DMS153 (cell line): ENCODE data around the gene PER2.
A peak's percentile ranks its signal among the peaks of the same experiment; 100 is the strongest.

Source experiments
- DNase-seq: peaks from one replicate; lab custom pipeline; 2025; lab: John Stamatoyannopoulos, UW

Gene PER2

GRCh38 chr2:238308177-238308576 is 19.8 kb upstream of the PER2 start:
- DNase-seq, result no peak

GRCh38 chr2:238306672-238306998 is 18.2 kb upstream of the PER2 start:
- no peak for DNase-seq

GRCh38 chr2:238305965-238306671 is 17.7 kb upstream of the PER2 start:
- no peak for DNase-seq

- no peak for DNase-seq
These were observed 16.9 kb upstream of the PER2 start for GRCh38 chr2:238305092-238305862.

GRCh38 chr2:238304116-238304515 is 15.7 kb upstream of the PER2 start:
- no peak for DNase-seq

- DNase-seq, result no peak
These were observed 14.3 kb upstream of the PER2 start for GRCh38 chr2:238302751-238303150.

GRCh38 chr2:238302087-238302486 is 13.7 kb upstream of the PER2 start:
- no peak for DNase-seq

GRCh38 chr2:238299803-238300202 is 11.4 kb upstream of the PER2 start:
- no peak for DNase-seq

GRCh38 chr2:238296638-238297457 is 8.4 kb upstream of the PER2 start:
- DNase-seq, result no peak

GRCh38 chr2:238295144-238296112 is 7.0 kb upstream of the PER2 start:
- DNase-seq, result no peak

GRCh38 chr2:238294393-238295143 is 6.2 kb upstream of the PER2 start:
- no peak for DNase-seq

- DNase-seq, result no peak
These were observed 5.6 kb upstream of the PER2 start for GRCh38 chr2:238294046-238294392.

- DNase-seq, result no peak
These were observed 3.3 kb upstream of the PER2 start for GRCh38 chr2:238291550-238292281.

GRCh38 chr2:238290715-238291549 is 2.5 kb upstream of the PER2 start:
- DNase-seq, result no peak

GRCh38 chr2:238290091-238290509 is 1.7 kb upstream of the PER2 start:
- DNase-seq, result peak; percentile 97

GRCh38 chr2:238289574-238289973 is 1.2 kb upstream of the PER2 start:
- DNase-seq, result no peak

- DNase-seq, result peak; percentile 99
These were observed 502 bp upstream of the PER2 start for GRCh38 chr2:238288650-238289573.
